Activated CD8-positive, alpha-beta memory T cell treated with anti-CD3 and anti-CD28 coated beads, Interleukin-2, amount 50 U/mL, for 48 hours (primary cell): ENCODE measurements around the gene TGFBRAP1.

Experiments
- DNase-seq: peaks from one replicate; pipeline ENCODE4 v3.0.0-alpha.2; 2020

TGFBRAP1 gene

GRCh38 chr2:105231232-105231619, 98.3 kb downstream of the TGFBRAP1 start:
- DNase-seq: no peak

DNA sequence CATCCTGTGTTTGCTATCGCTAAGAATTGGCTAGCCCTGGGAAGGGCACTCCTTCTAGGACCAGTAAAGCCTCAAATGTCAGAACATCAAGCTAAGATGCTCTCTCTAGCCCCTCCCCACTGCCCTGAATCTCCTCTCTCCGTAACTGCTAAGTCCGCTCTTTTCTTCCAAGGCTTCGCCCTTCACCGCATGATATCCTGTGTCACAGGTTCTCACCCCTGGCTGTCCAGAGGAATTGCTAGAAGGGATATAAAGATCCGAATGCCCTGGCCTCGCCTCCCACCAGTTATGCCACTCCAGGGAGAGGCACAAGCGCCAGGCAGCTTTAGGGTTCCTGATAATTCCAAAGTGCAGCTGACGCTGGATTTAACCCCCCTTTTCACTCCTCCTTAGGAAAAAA, 105.1 kb downstream of the TGFBRAP1 start:
- no peak for DNase-seq

DNA sequence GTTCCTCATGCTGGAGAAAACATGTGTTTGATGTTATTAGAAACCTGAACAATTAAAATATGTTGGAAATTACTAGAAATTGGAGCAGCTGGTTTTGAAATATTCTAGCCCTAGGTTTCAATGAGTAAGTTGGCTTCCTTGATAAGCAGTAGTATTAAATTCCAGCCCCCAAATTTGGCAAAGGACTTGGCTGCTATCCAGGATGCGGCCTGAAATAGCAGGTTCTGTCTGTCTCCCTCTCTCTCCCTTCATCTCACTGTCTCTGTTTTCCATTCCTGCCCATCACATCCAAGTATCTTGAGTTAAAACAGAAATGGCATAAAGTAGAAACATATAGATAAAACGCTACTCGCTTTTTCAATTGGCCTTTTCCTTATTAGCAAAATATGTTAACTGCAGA, 108.9 kb downstream of the TGFBRAP1 start:
- no peak for DNase-seq

- no peak for DNase-seq
Measured at GRCh38 chr2:105215586-105216192, 113.8 kb downstream of the TGFBRAP1 start.
